ENCODE measurements around the gene ABCA4. TPM values are rescaled to one million over a fixed set of nuclear protein-coding genes. Genes with fewer than 3 reads are reported as not detected.
"Not testable (repeated sequence)": the region's sequence is repeated elsewhere in the genome, so short reads cannot be mapped to it uniquely, and the experiment has no call there.

The ABCA4 gene
- total RNA-seq, 1 experiment from 2014 or later = 1.5 TPM

DNA sequence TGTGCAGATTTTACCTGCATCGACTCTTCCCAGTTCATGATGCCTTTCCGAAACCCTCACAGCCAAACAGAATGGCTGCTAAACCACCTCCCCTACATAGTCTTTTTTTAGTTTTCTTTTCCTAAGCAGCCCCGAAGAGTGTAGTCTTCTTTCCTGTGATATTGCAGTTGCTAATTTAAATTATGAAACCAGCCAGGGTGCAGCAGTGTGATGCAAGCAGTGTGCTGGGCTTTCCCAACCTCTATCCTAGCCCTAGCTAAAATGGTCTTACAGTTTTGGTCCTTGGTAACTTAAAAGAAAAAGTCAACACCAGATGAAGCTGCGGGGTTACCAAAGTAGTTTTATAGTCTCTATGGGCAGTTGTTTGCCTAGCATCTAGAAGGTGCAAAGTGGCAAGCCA, 129.7 kb downstream of the ABCA4 start:
- in situ Hi-C loops (cut with HindIII; ENCODE audit: low pct_unique_long_range_greater_than_20kb, low sequenced_read_pairs) = no loop called here
- no peaks in the 10 kb centered on the region for H3K9me3 ChIP-seq (ENCODE audit: control insufficient read depth, insufficient read depth, low read depth, low read length)
- no peak overlapping the region for H3K27ac ChIP-seq (ENCODE audit: low read length)
- no TSS peak for BruUV-seq (replicated peaks)
- no peaks in the 10 kb centered on the region for H3K36me3 ChIP-seq (ENCODE audit: control insufficient read depth, insufficient read depth, low read length)
- no peaks in the 10 kb centered on the region for H3K27me3 ChIP-seq (ENCODE audit: control insufficient read depth, insufficient read depth, low read length)
- H3K4me1 ChIP-seq (ENCODE audit: control insufficient read depth, insufficient read depth, low read length) = peaks cover 4% of the 10 kb centered on the region; the same call in 1 of the 2 replicates
- no peak overlapping the region for H3K4me3 ChIP-seq (ENCODE audit: low read depth in 2 of 2, low read length in 2 of 2)
- TF ChIP-seq, protein P1, sequence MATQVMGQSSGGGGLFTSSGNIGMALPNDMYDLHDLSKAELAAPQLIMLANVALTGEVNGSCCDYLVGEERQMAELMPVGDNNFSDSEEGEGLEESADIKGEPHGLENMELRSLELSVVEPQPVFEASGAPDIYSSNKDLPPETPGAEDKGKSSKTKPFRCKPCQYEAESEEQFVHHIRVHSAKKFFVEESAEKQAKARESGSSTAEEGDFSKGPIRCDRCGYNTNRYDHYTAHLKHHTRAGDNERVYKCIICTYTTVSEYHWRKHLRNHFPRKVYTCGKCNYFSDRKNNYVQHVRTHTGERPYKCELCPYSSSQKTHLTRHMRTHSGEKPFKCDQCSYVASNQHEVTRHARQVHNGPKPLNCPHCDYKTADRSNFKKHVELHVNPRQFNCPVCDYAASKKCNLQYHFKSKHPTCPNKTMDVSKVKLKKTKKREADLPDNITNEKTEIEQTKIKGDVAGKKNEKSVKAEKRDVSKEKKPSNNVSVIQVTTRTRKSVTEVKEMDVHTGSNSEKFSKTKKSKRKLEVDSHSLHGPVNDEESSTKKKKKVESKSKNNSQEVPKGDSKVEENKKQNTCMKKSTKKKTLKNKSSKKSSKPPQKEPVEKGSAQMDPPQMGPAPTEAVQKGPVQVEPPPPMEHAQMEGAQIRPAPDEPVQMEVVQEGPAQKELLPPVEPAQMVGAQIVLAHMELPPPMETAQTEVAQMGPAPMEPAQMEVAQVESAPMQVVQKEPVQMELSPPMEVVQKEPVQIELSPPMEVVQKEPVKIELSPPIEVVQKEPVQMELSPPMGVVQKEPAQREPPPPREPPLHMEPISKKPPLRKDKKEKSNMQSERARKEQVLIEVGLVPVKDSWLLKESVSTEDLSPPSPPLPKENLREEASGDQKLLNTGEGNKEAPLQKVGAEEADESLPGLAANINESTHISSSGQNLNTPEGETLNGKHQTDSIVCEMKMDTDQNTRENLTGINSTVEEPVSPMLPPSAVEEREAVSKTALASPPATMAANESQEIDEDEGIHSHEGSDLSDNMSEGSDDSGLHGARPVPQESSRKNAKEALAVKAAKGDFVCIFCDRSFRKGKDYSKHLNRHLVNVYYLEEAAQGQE (IDR thresholded peaks at IDR 0.05; ENCODE audit: insufficient read depth in 1 of 2, low read depth in 2 of 2, low read length in 1 of 2) = no peak
- TF ChIP-seq SIN3A (IDR thresholded peaks at IDR 0.05; ENCODE audit: borderline replicate concordance, insufficient read depth, low read depth, low read length) = no peak
- TF ChIP-seq POLR2AphosphoS5 (IDR thresholded peaks at IDR 0.05; ENCODE audit: low read depth, low read length) = no peak
- TF ChIP-seq, protein P2, sequence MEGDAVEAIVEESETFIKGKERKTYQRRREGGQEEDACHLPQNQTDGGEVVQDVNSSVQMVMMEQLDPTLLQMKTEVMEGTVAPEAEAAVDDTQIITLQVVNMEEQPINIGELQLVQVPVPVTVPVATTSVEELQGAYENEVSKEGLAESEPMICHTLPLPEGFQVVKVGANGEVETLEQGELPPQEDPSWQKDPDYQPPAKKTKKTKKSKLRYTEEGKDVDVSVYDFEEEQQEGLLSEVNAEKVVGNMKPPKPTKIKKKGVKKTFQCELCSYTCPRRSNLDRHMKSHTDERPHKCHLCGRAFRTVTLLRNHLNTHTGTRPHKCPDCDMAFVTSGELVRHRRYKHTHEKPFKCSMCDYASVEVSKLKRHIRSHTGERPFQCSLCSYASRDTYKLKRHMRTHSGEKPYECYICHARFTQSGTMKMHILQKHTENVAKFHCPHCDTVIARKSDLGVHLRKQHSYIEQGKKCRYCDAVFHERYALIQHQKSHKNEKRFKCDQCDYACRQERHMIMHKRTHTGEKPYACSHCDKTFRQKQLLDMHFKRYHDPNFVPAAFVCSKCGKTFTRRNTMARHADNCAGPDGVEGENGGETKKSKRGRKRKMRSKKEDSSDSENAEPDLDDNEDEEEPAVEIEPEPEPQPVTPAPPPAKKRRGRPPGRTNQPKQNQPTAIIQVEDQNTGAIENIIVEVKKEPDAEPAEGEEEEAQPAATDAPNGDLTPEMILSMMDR (IDR thresholded peaks at IDR 0.05) = no peak
- no peak for TF ChIP-seq TCF7L2 (IDR thresholded peaks at IDR 0.05; ENCODE audit: low read depth, low read length)
- POLR2A ChIA-PET = no interaction called here
- intact Hi-C loops (cut with micrococcal nuclease; ENCODE audit: unreplicated experiment) = no loop called here
- CTCF ChIA-PET = no interaction called here
- DNase-seq (ENCODE audit: low read depth, low spot score) (no peak), ATAC-seq (no peak)

DNA sequence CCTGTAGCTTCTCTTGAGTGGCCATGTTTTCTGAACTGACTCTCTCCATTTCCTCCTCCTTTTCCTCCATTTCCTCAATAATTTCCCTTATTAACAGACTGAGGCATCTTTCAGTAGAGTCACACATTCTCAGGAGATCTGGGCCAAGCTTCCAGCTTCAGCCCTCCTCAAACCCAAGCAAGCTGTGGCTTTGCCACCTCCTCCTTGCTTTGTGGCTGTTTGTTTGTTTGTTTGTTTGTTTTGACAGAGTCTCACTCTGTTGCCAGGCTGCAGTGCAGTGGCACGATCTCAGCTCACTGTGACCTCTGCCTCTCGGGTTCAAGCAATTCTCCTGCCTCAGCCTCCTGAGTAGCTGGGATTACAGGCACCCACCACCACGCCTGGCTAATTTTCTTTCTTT, 130.5 kb downstream of the ABCA4 start:
- BruUV-seq (replicated peaks); POLR2A ChIA-PET; in situ Hi-C loops (cut with HindIII; ENCODE audit: low pct_unique_long_range_greater_than_20kb, low sequenced_read_pairs); H3K4me3 ChIP-seq (ENCODE audit: low read depth in 2 of 2, low read length in 2 of 2); H3K9me3 ChIP-seq (ENCODE audit: control insufficient read depth, insufficient read depth, low read depth, low read length); ATAC-seq; H3K36me3 ChIP-seq (ENCODE audit: control insufficient read depth, insufficient read depth, low read length); intact Hi-C loops (cut with micrococcal nuclease; ENCODE audit: unreplicated experiment); H3K27ac ChIP-seq (ENCODE audit: low read length); H3K27me3 ChIP-seq (ENCODE audit: control insufficient read depth, insufficient read depth, low read length); H3K4me1 ChIP-seq (ENCODE audit: control insufficient read depth, insufficient read depth, low read length); CTCF ChIA-PET; DNase-seq (ENCODE audit: low read depth, low spot score): not testable (repeated sequence)

DNA sequence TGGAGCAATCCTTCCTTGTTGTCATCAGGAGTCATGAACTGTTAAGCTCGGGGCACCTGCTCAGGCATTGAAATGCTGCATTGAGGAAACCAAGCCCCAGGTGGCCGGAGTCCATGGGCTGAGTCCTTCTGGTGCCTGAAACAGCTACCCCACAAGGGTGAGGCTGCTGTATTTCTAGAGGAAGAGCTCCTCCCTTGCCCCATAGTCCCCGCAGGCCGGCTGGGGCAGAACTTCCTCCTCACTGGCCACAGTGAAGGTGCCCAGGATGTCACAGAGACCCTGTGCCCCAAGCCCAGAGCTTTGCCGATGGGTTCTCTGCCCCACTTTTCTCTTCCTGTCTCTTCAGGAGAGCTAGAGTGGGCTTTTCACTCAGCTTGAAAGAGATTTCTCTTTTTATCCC, 130.9 kb downstream of the ABCA4 start:
- TF ChIP-seq, protein P2 (IDR thresholded peaks at IDR 0.05) = no peak
- TF ChIP-seq POLR2AphosphoS5 (IDR thresholded peaks at IDR 0.05; ENCODE audit: low read depth, low read length) = no peak
- TF ChIP-seq SIN3A (IDR thresholded peaks at IDR 0.05; ENCODE audit: borderline replicate concordance, insufficient read depth, low read depth, low read length) = no peak
- no peak for TF ChIP-seq TCF7L2 (IDR thresholded peaks at IDR 0.05; ENCODE audit: low read depth, low read length)
- TF ChIP-seq, protein P1 (IDR thresholded peaks at IDR 0.05; ENCODE audit: insufficient read depth in 1 of 2, low read depth in 2 of 2, low read length in 1 of 2) = no peak
- ATAC-seq (no peak), DNase-seq (ENCODE audit: low read depth, low spot score) (no peak)
- Histone ChIP-seq H3K4me3 (ENCODE audit: low read depth in 2 of 2, low read length in 2 of 2) (no peak overlapping the region), H3K27me3 (ENCODE audit: control insufficient read depth, insufficient read depth, low read length) (no peaks in the 10 kb centered on the region), H3K4me1 (ENCODE audit: control insufficient read depth, insufficient read depth, low read length) (peaks cover 4% of the 10 kb centered on the region; the same call in 1 of the 2 replicates), H3K36me3 (ENCODE audit: control insufficient read depth, insufficient read depth, low read length) (no peaks in the 10 kb centered on the region), H3K9me3 (ENCODE audit: control insufficient read depth, insufficient read depth, low read depth, low read length) (no peaks in the 10 kb centered on the region), H3K27ac (ENCODE audit: low read length) (no peak overlapping the region)
- in situ Hi-C loops (cut with HindIII; ENCODE audit: low pct_unique_long_range_greater_than_20kb, low sequenced_read_pairs) = no loop called here
- CTCF ChIA-PET = no interaction called here
- BruUV-seq (replicated peaks) = no TSS peak
- intact Hi-C loops (cut with micrococcal nuclease; ENCODE audit: unreplicated experiment) = no loop called here
- POLR2A ChIA-PET = interaction anchor here (0.5 kb wide), 1 partner anchor 60 kb away, joined by 3 read pairs; no protein-coding TSS in a partner anchor

All from Panc1 (cell line).